Osteoblast (primary cell): ENCODE measurements around the gene KLHL21. TPM values are rescaled to one million over a fixed set of nuclear protein-coding genes. Genes with fewer than 3 reads are reported as not detected.

ENCODE experiments used
- DNase-seq: peaks from one replicate; pipeline ENCODE4 v3.0.0; 2011; ENCODE audit warnings: low spot score, mixed read lengths; ENCODE audit not compliant: insufficient read length; ENCODE audit errors: missing footprints
- H2AFZ ChIP-seq: 2 replicates; pipeline ENCODE4 v1.6.0; 2011; ENCODE audit warnings: mild to moderate bottlenecking, low read length
- H3K27ac ChIP-seq: 2 replicates; pipeline ENCODE4 v1.5.1; 2011; ENCODE audit warnings: mild to moderate bottlenecking, low read depth, low read length, moderate library complexity
- H3K27me3 ChIP-seq: 2 replicates; pipeline ENCODE4 v1.6.0; 2012; ENCODE audit warnings: mild to moderate bottlenecking, control low read depth, inconsistent platforms, low read length, moderate library complexity; ENCODE audit not compliant: insufficient read depth
- H3K36me3 ChIP-seq: 2 replicates; pipeline ENCODE4 v1.5.1; 2011; ENCODE audit warnings: mild to moderate bottlenecking, low read length, control low read depth, moderate library complexity; ENCODE audit not compliant: insufficient read depth
- H3K4me1 ChIP-seq: 2 replicates; pipeline ENCODE4 v1.5.1; 2011; ENCODE audit warnings: mild to moderate bottlenecking, low read length, control low read depth, moderate library complexity; ENCODE audit not compliant: insufficient read depth
- H3K4me2 ChIP-seq: 2 replicates; pipeline ENCODE4 v1.6.0; 2011; ENCODE audit warnings: mild to moderate bottlenecking, low read length; ENCODE audit not compliant: insufficient read depth
- H3K4me3 ChIP-seq: fragments of 200-600 bp; sonication (generic); 3 replicates; pipeline ENCODE4 v1.5.1; 2012; ENCODE audit warnings: mild to moderate bottlenecking, low read length, inconsistent platforms; ENCODE audit not compliant: insufficient read depth
- H3K79me2 ChIP-seq: 2 replicates; pipeline ENCODE4 v1.6.0; 2012; ENCODE audit warnings: mild to moderate bottlenecking, low read length, control low read depth, inconsistent platforms; ENCODE audit not compliant: insufficient read depth
- H3K9me3 ChIP-seq: 2 replicates; pipeline ENCODE4 v1.5.1; 2011; ENCODE audit warnings: low read depth, low read length, control low read depth
- H4K20me1 ChIP-seq: 2 replicates; pipeline ENCODE4 v1.6.0; 2012; ENCODE audit warnings: mild to moderate bottlenecking, low read length, control low read depth; ENCODE audit not compliant: insufficient read depth
- total RNA-seq: library from RNA; depleted of rRNA; stranded (reverse); fragments of >200 nt; gene quantifications from 2 replicates; pipeline ENCODE4 v1.2.3, GENCODE V29; 2012
- TF ChIP-seq, protein P1 (sequence below): IDR thresholded peaks from 2 replicates; pipeline ENCODE4 v1.5.1; 2011; ENCODE audit warnings: mild to moderate bottlenecking, low read depth, low read length, moderate library complexity; ENCODE audit errors: extremely low read depth

The KLHL21 gene
- total RNA-seq, 1 donor, result 86.1 TPM

DNA sequence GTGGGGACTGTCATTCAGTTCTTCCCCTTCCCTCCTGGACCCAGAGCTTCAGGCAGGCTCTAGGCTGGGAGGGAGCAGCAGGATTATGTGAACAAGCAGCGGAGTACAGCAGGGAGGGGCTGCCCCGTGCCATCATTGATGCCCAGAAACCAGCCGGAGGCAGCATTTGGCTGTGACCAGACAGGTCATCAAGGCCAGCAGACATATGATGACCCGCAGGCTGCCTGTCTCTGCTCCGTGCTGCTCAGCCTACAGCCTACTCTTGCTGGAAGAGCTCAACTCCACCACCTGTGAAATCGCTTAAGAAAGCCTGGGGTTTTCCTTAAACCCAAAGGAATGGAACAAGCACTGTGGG lies 4.9 kb downstream of the KLHL21 start:
- Histone ChIP-seq H2AFZ (no peak overlapping the region), H3K4me2 (no peak overlapping the region), H3K4me1 (peaks cover 17% of the 10 kb centered on the region), H3K79me2 (peaks cover 90% of the 10 kb centered on the region), H3K27me3 (no peaks in the 10 kb centered on the region), H3K4me3 (no peak overlapping the region), H3K36me3 (peaks cover 65% of the 10 kb centered on the region), H3K9me3 (no peaks in the 10 kb centered on the region), H4K20me1 (peaks cover 83% of the 10 kb centered on the region), H3K27ac (no peak overlapping the region)
- DNase-seq, result peak; percentile 76
- TF ChIP-seq, protein P1, sequence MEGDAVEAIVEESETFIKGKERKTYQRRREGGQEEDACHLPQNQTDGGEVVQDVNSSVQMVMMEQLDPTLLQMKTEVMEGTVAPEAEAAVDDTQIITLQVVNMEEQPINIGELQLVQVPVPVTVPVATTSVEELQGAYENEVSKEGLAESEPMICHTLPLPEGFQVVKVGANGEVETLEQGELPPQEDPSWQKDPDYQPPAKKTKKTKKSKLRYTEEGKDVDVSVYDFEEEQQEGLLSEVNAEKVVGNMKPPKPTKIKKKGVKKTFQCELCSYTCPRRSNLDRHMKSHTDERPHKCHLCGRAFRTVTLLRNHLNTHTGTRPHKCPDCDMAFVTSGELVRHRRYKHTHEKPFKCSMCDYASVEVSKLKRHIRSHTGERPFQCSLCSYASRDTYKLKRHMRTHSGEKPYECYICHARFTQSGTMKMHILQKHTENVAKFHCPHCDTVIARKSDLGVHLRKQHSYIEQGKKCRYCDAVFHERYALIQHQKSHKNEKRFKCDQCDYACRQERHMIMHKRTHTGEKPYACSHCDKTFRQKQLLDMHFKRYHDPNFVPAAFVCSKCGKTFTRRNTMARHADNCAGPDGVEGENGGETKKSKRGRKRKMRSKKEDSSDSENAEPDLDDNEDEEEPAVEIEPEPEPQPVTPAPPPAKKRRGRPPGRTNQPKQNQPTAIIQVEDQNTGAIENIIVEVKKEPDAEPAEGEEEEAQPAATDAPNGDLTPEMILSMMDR, result no peak

DNA sequence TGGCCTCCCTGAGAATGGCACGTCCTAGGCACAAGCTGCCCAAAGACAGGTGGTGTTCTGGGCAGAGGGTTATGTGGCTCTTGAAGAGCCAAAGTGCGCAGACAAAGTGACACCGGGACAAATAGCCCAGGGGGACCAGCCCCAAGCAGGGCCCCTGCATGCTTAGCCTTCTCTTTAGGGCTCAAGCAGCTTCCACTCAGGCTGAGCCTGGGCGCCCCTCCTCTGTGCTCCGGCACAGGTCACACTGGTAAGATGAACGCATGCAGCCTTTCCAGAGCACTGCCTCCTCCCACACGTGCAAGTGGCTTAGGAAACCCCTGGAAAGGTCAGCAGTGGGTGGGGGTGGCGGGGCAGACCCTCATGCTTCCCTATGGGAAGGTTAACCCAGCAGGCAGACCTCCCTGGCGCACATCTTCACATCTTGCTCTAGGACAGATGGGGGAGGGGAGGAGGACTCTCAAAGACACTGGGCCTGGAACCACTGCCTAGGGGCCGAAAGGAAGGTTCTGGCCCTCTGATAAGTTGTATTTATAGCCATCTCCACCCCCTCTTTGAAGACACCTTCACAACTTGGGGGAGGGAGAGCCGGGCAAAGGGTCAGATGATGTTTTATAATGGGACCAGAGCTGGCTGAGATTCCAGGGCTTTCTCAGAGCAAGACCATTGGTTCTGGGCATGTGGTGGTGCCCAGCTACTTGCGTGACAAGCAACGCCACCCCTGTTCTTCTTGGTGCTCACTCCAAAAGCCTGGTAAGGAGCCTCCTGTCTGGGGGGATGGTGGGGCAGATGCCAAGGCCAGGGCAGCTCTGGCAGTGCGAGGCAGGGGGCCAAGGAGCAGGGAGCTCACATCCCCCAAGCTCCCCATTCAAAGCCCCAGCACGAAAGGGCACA lies 5.5 kb downstream of the KLHL21 start:
- H3K4me1 ChIP-seq, result peaks cover 17% of the 10 kb centered on the region
- peak overlapping the region; percentile 10 for H3K27ac ChIP-seq
- H3K4me3 ChIP-seq, result no peak overlapping the region
- no peak overlapping the region for H2AFZ ChIP-seq
- H4K20me1 ChIP-seq, result peaks cover 85% of the 10 kb centered on the region
- no peak overlapping the region for H3K4me2 ChIP-seq
- H3K79me2 ChIP-seq, result peaks cover 94% of the 10 kb centered on the region
- TF ChIP-seq, protein P1, result no peak
- no peaks in the 10 kb centered on the region for H3K27me3 ChIP-seq
- H3K36me3 ChIP-seq, result peaks cover 71% of the 10 kb centered on the region
- H3K9me3 ChIP-seq, result no peaks in the 10 kb centered on the region
- DNase-seq, result peak; percentile 74

DNA sequence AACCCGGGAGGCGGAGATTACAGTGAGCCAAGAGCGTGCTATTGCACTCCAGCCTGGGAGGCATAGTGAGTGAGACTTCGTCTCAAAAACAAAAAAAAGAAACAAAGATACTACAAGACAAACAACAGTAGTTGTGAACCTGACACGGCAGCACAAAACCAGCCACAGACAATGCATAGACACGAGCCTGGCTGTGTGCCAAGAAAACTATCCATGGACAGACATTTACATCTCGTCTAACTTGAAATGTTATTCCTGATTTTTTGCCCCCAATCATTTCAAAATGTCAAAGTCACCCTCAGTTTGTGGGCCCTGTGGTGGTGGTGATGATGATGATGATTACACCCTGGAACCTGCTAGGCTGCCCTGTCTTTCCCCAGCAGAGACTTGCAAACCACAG lies 6.3 kb downstream of the KLHL21 start:
- Histone ChIP-seq H3K36me3 (peaks cover 76% of the 10 kb centered on the region), H3K4me3 (no peak overlapping the region), H3K4me1 (peaks cover 17% of the 10 kb centered on the region), H3K27ac (no peak overlapping the region), H3K27me3 (no peaks in the 10 kb centered on the region), H4K20me1 (peaks cover 83% of the 10 kb centered on the region), H2AFZ (no peak overlapping the region), H3K79me2 (peaks cover 94% of the 10 kb centered on the region), H3K9me3 (no peaks in the 10 kb centered on the region), H3K4me2 (no peak overlapping the region)
- peak; percentile 80 for DNase-seq
- TF ChIP-seq, protein P1, result no peak

DNA sequence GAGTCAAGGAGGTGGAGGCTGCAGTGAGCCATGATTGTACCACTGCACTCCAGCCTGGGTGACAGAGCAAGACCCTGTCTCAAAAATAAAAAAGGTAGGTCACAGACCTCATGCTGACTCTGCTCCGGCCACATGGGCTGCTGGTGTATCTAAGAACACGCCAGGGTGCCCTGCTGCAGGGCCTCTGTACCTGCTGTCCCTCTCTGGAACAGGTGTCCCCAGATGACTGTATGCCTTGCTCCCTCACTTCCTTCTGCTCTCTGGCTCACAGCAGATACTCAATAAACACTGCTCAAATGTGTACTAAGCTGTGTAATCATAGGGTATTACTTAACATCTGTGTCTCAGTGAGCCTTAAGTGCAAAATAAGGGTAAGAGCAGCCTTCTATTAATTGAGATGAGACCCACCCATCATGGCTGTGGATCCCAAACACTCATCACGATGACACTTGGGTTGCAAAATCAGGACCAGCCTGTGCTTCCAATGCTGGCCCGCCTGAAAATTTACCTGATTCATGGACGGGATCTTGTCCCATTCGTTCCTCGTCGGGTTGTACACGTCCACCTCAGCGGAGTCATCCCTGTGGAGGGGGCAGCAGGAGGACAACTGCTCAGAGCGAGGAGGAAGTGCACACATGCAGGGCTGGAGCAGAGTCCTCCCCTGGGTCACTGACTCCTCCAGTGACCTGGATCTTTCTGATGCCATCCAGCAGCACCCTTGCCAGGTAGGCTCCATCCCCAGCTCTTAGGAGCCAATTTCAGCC lies 7.5 kb downstream of the KLHL21 start:
- Histone ChIP-seq H3K27ac (no peak overlapping the region), H3K4me1 (peaks cover 12% of the 10 kb centered on the region), H3K9me3 (no peaks in the 10 kb centered on the region), H3K4me3 (no peak overlapping the region), H3K4me2 (no peak overlapping the region), H4K20me1 (peaks cover 85% of the 10 kb centered on the region), H3K27me3 (no peaks in the 10 kb centered on the region), H2AFZ (no peak overlapping the region), H3K36me3 (peaks cover 80% of the 10 kb centered on the region), H3K79me2 (peaks cover 92% of the 10 kb centered on the region)
- TF ChIP-seq, protein P1, result no peak
- peak; percentile 80 for DNase-seq
